Vagina (tissue), 2 donors: ENCODE results near the gene FCN2. TPM values are rescaled to one million over a fixed set of nuclear protein-coding genes. Genes with fewer than 3 reads are reported as not detected.

Experiments used
- DNase-seq, 2 donors: peaks; one replicate each; pipeline ENCODE4 v3.0.0-alpha.2; 2017; ENCODE audit errors: extremely low spot score in 2 of 2
- H3K27ac ChIP-seq: fragments of 200-600 bp; sonication (generic); one replicate; pipeline ENCODE4 v1.5.1; 2019
- H3K27me3 ChIP-seq: fragments of 200-600 bp; sonication (generic); one replicate; pipeline ENCODE4 v1.5.1; 2019
- H3K36me3 ChIP-seq, 2 donors: fragments of 200-600 bp; sonication (generic); one replicate each; pipeline ENCODE4 v1.5.1; 2017 to 2019
- H3K4me1 ChIP-seq: fragments of 200-600 bp; sonication (generic); one replicate; pipeline ENCODE4 v1.5.1; 2019
- H3K4me3 ChIP-seq, 2 donors: fragments of 200-600 bp; sonication (generic); 1 replicate in 1 of 2; 2 replicates in 1 of 2; pipeline ENCODE4 v1.5.1; 2016 to 2019
- H3K9me3 ChIP-seq: fragments of 200-600 bp; sonication (generic); one replicate; pipeline ENCODE4 v1.5.1; 2019
- CTCF ChIP-seq, 3 experiments: fragments of 450-650 bp in 2 of 3; fragments of 200-600 bp in 1 of 3; sonication (generic) in 1 of 3; IDR thresholded peaks; one replicate each; pipeline ENCODE4 v1.5.1; 2017 to 2019; ENCODE audit warnings: antibody characterized with exemption in 3 of 3, mild to moderate bottlenecking in 2 of 3, moderate library complexity in 2 of 3
- POLR2A ChIP-seq, 2 donors: fragments of 450-650 bp; IDR thresholded peaks; one replicate each; pipeline ENCODE4 v1.6.1; 2017; ENCODE audit warnings: antibody characterized with exemption in 2 of 2, mild to moderate bottlenecking in 2 of 2, moderate library complexity in 2 of 2
- POLR2AphosphoS5 ChIP-seq, 2 donors: sonication (generic); formaldehyde crosslinking; IDR thresholded peaks; one replicate each; pipeline ENCODE4 v1.9.0; 2017; ENCODE audit warnings: antibody characterized with exemption in 2 of 2, mild to moderate bottlenecking in 2 of 2, low read depth in 1 of 2; ENCODE audit not compliant: insufficient read depth in 1 of 2
- intact Hi-C: fragments of 100-400 bp; cut with DNase I; formaldehyde crosslinking; loops from one replicate; pipeline ENCODE4 v1.15.1; 2023
- total RNA-seq: library from RNA; depleted of rRNA; stranded (reverse); fragments of >200 nt; gene quantifications from one replicate; pipeline ENCODE4 v1.2.3, GENCODE V29; 2016

Gene FCN2
- total RNA-seq, 1 donor from 2014 or later = not detected

- intact Hi-C loops = no loop called here
- TF ChIP-seq CTCF (IDR thresholded peaks at IDR 0.05) = no peak
- no peak for TF ChIP-seq POLR2AphosphoS5 (IDR thresholded peaks at IDR 0.05; ENCODE audit: insufficient read depth in 1 of 2, low read depth in 1 of 2)
- no peak for TF ChIP-seq POLR2A (IDR thresholded peaks at IDR 0.05)
Measured at GRCh38 chr9:134887219-134887618, 6.6 kb downstream of the FCN2 start.

GRCh38 chr9:134887686-134888602 is 7.3 kb downstream of the FCN2 start:
- intact Hi-C loops = no loop called here
- Histone ChIP-seq H3K27me3 (no peaks in the 10 kb centered on the region), H3K36me3 (no peaks in the 10 kb centered on the region), H3K9me3 (no peaks in the 10 kb centered on the region), H3K4me3 (no peak overlapping the region), H3K4me1 (no peaks in the 10 kb centered on the region), H3K27ac (no peak overlapping the region)
- TF ChIP-seq POLR2AphosphoS5 (IDR thresholded peaks at IDR 0.05; ENCODE audit: insufficient read depth in 1 of 2, low read depth in 1 of 2) = no peak
- no peak for TF ChIP-seq CTCF (IDR thresholded peaks at IDR 0.05)
- no peak for TF ChIP-seq POLR2A (IDR thresholded peaks at IDR 0.05)
- peak in 1 of 2 donors; percentile 91 for DNase-seq

More at GRCh38 chr9:134887219-134887618, 6.6 kb downstream of the FCN2 start:
- Histone ChIP-seq H3K4me1 (no peaks in the 10 kb centered on the region), H3K27ac (no peak overlapping the region), H3K9me3 (no peaks in the 10 kb centered on the region), H3K4me3 (no peak overlapping the region), H3K36me3 (no peaks in the 10 kb centered on the region), H3K27me3 (no peaks in the 10 kb centered on the region)
- DNase-seq = peak in 1 of 2 donors; percentile 94

GRCh38 chr9:134888603-134889190 is 8.1 kb downstream of the FCN2 start:
- peak in 1 of 2 donors; percentile 85 for DNase-seq
- TF ChIP-seq CTCF (IDR thresholded peaks at IDR 0.05) = no peak
- TF ChIP-seq POLR2AphosphoS5 (IDR thresholded peaks at IDR 0.05; ENCODE audit: insufficient read depth in 1 of 2, low read depth in 1 of 2) = no peak
- TF ChIP-seq POLR2A (IDR thresholded peaks at IDR 0.05) = no peak

GRCh38 chr9:134889386-134890154 is 9.0 kb downstream of the FCN2 start:
- TF ChIP-seq POLR2AphosphoS5 (IDR thresholded peaks at IDR 0.05; ENCODE audit: insufficient read depth in 1 of 2, low read depth in 1 of 2) (no peak), CTCF (IDR thresholded peaks at IDR 0.05) (no peak), POLR2A (IDR thresholded peaks at IDR 0.05) (no peak)
- intact Hi-C loops = no loop called here
- peak in 1 of 2 donors; percentile 72 for DNase-seq
- H3K27me3 ChIP-seq = no peaks in the 10 kb centered on the region
- no peaks in the 10 kb centered on the region for H3K36me3 ChIP-seq
- H3K9me3 ChIP-seq = no peaks in the 10 kb centered on the region
- no peaks in the 10 kb centered on the region for H3K4me1 ChIP-seq
- H3K4me3 ChIP-seq = no peak overlapping the region
- H3K27ac ChIP-seq = no peak overlapping the region

More at GRCh38 chr9:134888603-134889190, 8.1 kb downstream of the FCN2 start:
- Histone ChIP-seq H3K27me3 (no peaks in the 10 kb centered on the region), H3K4me3 (no peak overlapping the region), H3K36me3 (no peaks in the 10 kb centered on the region), H3K9me3 (no peaks in the 10 kb centered on the region), H3K4me1 (no peaks in the 10 kb centered on the region), H3K27ac (no peak overlapping the region)
- intact Hi-C loops = no loop called here
